A673 (cell line): ENCODE data around the gene DOCK8. TPM values are rescaled to one million over a fixed set of nuclear protein-coding genes. Genes with fewer than 3 reads are reported as not detected.

ENCODE experiments used
- BruUV-seq: library from RNA; stranded (reverse); fragments of 400-500 nt; replicated peaks from 2 replicates; lab custom pipeline; 2021; lab: Mats Ljungman, UMichigan
- CTCF ChIA-PET: fragments of 300-600 bp; sonication (Branson Sonifier 250); formaldehyde crosslinking; loops from one replicate; lab custom pipeline; 2022; ENCODE audit warnings: antibody characterized with exemption; lab: Charles Lee
- POLR2A ChIA-PET: fragments of 300-600 bp; sonication (Branson Sonifier 250); formaldehyde crosslinking; loops from one replicate; lab custom pipeline; 2022; ENCODE audit warnings: antibody characterized with exemption; ENCODE audit not compliant: low non-redundant PET; lab: Charles Lee
- DNase-seq: peaks from one replicate; pipeline ENCODE4 v3.0.0-alpha.2; 2015; ENCODE audit warnings: low spot score
- H3K27ac ChIP-seq: fragments of 200-600 bp; sonication (generic); 2 replicates; pipeline ENCODE4 v1.5.1; 2016; ENCODE audit warnings: mixed run types, low read depth, mild to moderate bottlenecking, mixed read lengths, antibody characterized with exemption, low read length; ENCODE audit not compliant: poor library complexity, severe bottlenecking
- H3K27me3 ChIP-seq: fragments of 200-600 bp; sonication (generic); replicated peaks from 2 replicates; pipeline ENCODE4 v1.6.1; 2017; ENCODE audit warnings: mixed run types, low read depth, mild to moderate bottlenecking, mixed read lengths, antibody characterized with exemption, low read length; ENCODE audit not compliant: insufficient read depth, poor library complexity
- H3K36me3 ChIP-seq: fragments of 200-600 bp; sonication (generic); 2 replicates; pipeline ENCODE4 v1.6.1; 2016; ENCODE audit warnings: mixed run types, mild to moderate bottlenecking, mixed read lengths, antibody characterized with exemption, low read length; ENCODE audit not compliant: insufficient read depth, poor library complexity, severe bottlenecking
- H3K4me1 ChIP-seq: fragments of 200-600 bp; sonication (generic); 2 replicates; pipeline ENCODE4 v1.6.1; 2017; ENCODE audit warnings: mixed run types, mild to moderate bottlenecking, mixed read lengths, antibody characterized with exemption, low read length; ENCODE audit not compliant: insufficient read depth, poor library complexity, severe bottlenecking
- H3K4me3 ChIP-seq: fragments of 200-600 bp; sonication (generic); 2 replicates; pipeline ENCODE4 v1.5.1; 2016; ENCODE audit warnings: low read depth, mixed run types, mild to moderate bottlenecking, mixed read lengths, low read length; ENCODE audit not compliant: poor library complexity, severe bottlenecking
- H3K9me3 ChIP-seq: fragments of 200-600 bp; sonication (generic); 2 replicates; pipeline ENCODE4 v1.6.1; 2016; ENCODE audit warnings: mixed run types, low read depth, mild to moderate bottlenecking, mixed read lengths, antibody characterized with exemption, low read length; ENCODE audit not compliant: poor library complexity, severe bottlenecking
- CTCF ChIP-seq: fragments of 300-800, 200-600 bp; sonication (generic); conservative IDR thresholded peaks from 2 replicates; pipeline ENCODE4 v1.5.1; 2017; ENCODE audit warnings: low read depth, mild to moderate bottlenecking, antibody characterized with exemption, low read length, moderate library complexity, mixed read lengths
- EZH2 ChIP-seq: fragments of 200-600 bp; sonication (generic); IDR thresholded peaks from 2 replicates; pipeline ENCODE4 v1.6.1; 2017; ENCODE audit warnings: borderline replicate concordance, low read depth, mild to moderate bottlenecking, mixed read lengths, antibody characterized with exemption, low read length; ENCODE audit not compliant: poor library complexity, severe bottlenecking
- intact Hi-C: fragments of 100-400 bp; cut with micrococcal nuclease; formaldehyde crosslinking; loops from one replicate; pipeline ENCODE4 v1.10.0; 2022; ENCODE audit not compliant: unreplicated experiment
- total RNA-seq: library from RNA; stranded (reverse); gene quantifications from 2 replicates; pipeline ENCODE4 v1.2.3, GENCODE V29; 2021

Gene DOCK8
- total RNA-seq, 1 experiment from 2014 or later = not detected

DNA sequence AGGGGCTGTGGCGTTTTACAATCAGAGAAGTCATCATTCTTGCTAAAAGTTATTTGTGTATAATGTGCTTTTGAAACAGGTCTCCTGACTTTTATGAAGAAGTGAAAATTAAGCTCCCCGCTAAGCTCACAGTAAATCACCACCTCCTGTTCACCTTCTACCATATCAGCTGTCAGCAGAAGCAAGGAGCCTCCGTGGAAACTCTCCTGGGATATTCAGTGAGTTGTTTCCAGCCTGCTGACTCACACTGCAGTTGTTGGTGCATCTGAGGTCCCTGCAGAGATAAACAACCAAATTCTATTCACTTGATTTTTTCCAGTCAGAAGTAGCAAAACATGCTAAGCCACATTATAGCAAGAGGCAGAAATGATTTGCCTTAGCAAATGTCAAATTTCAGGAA, 156.7 kb downstream of the DOCK8 start:
- Histone ChIP-seq H3K4me3 (no peak overlapping the region), H3K27ac (no peak overlapping the region), H3K9me3 (no peaks in the 10 kb centered on the region), H3K36me3 (no peaks in the 10 kb centered on the region), H3K4me1 (no peaks in the 10 kb centered on the region), H3K27me3 (peaks cover 53% of the 10 kb centered on the region)
- intact Hi-C loops = no loop called here
- ChIA-PET CTCF (no interaction called here), POLR2A (no interaction called here)
- TF ChIP-seq CTCF (no peak), EZH2 (no peak)
- no TSS peak for BruUV-seq
- no peak for DNase-seq

GRCh38 chr9:372128-372527, 157.5 kb downstream of the DOCK8 start:
- no peak for DNase-seq
- Histone ChIP-seq H3K27ac (no peak overlapping the region), H3K27me3 (peaks cover 57% of the 10 kb centered on the region), H3K4me1 (no peaks in the 10 kb centered on the region), H3K4me3 (no peak overlapping the region), H3K36me3 (no peaks in the 10 kb centered on the region), H3K9me3 (no peaks in the 10 kb centered on the region)
- CTCF ChIA-PET = no interaction called here
- POLR2A ChIA-PET = no interaction called here
- intact Hi-C loops = no loop called here
- no peak for TF ChIP-seq CTCF
- no peak for TF ChIP-seq EZH2
- BruUV-seq = no TSS peak

GRCh38 chr9:373759-374206, 159.1 kb downstream of the DOCK8 start:
- no peaks in the 10 kb centered on the region for H3K4me1 ChIP-seq
- no peak for DNase-seq
- no peaks in the 10 kb centered on the region for H3K36me3 ChIP-seq
- intact Hi-C loops = no loop called here
- no peak for TF ChIP-seq EZH2
- no peak for TF ChIP-seq CTCF
- ChIA-PET CTCF (no interaction called here), POLR2A (no interaction called here)
- BruUV-seq = no TSS peak
- peaks cover 68% of the 10 kb centered on the region for H3K27me3 ChIP-seq
- H3K27ac ChIP-seq = no peak overlapping the region
- H3K9me3 ChIP-seq = no peaks in the 10 kb centered on the region
- H3K4me3 ChIP-seq = no peak overlapping the region
